ENCODE data around the gene CFAP43. TPM values are rescaled to one million over a fixed set of nuclear protein-coding genes. Genes with fewer than 3 reads are reported as not detected.
"Not testable (repeated sequence)": the region's sequence is repeated elsewhere in the genome, so short reads cannot be mapped to it uniquely, and the experiment has no call there.

Gene CFAP43
- total RNA-seq, 2 experiments from 2014 or later = not detected

- CTCF ChIA-PET = interaction anchor here (0.6 kb wide), 1 partner anchor 31 kb away, joined by 3 read pairs; no protein-coding TSS in a partner anchor
- POLR2A ChIA-PET = interaction anchor here (0.7 kb wide), 1 partner anchor 8 kb away, joined by 3 read pairs; the partner anchor contains the start of gene GSTO2
Observed at GRCh38 chr10:104260775-104261115, 28.6 kb upstream of the CFAP43 start.

GRCh38 chr10:104259999-104260774, 28.0 kb upstream of the CFAP43 start:
- POLR2A ChIA-PET = interaction anchor here (0.7 kb wide), 1 partner anchor 9 kb away, joined by 3 read pairs; the partner anchor contains the start of gene GSTO2
- CTCF ChIA-PET = no interaction called here

GRCh38 chr10:104259456-104259855, 27.3 kb upstream of the CFAP43 start:
- ChIA-PET CTCF (no interaction called here), POLR2A (no interaction called here)

- ChIA-PET POLR2A (interaction anchor here (5.6 kb wide), 1 partner anchor 10 kb away, joined by 45 read pairs; the partner anchor contains the start of gene GSTO2), CTCF (interaction anchor here (1.0 kb wide), 1 partner anchor 9 kb away, joined by 3 read pairs; no protein-coding TSS in a partner anchor)
Observed at GRCh38 chr10:104258209-104258608, 26.0 kb upstream of the CFAP43 start.

- ChIA-PET CTCF (interaction anchor here (0.7 to 2.8 kb wide), 4 partner anchors 9 to 761 kb away, joined by 3 to 12 read pairs (median 4); no protein-coding TSS in a partner anchor), POLR2A (interaction anchor here (0.8 to 5.6 kb wide), 2 partner anchors 8 to 11 kb away, joined by 6 to 45 read pairs; partner anchors contain the start of gene GSTO2)
Observed at GRCh38 chr10:104257235-104257634, 25.1 kb upstream of the CFAP43 start.

GRCh38 chr10:104256335-104256961, 24.3 kb upstream of the CFAP43 start:
- ChIA-PET CTCF (interaction anchor here (0.7 to 2.8 kb wide), 5 partner anchors 10 to 760 kb away, joined by 3 to 12 read pairs (median 4); no protein-coding TSS in a partner anchor), POLR2A (interaction anchor here (0.8 to 5.6 kb wide), 2 partner anchors 9 to 12 kb away, joined by 6 to 45 read pairs; partner anchors contain the start of gene GSTO2)

- ChIA-PET CTCF (interaction anchor here (1.3 to 2.8 kb wide), 2 partner anchors 12 to 19 kb away, joined by 4 to 12 read pairs; no protein-coding TSS in a partner anchor), POLR2A (interaction anchor here (0.9 to 5.6 kb wide), 2 partner anchors 13 to 24 kb away, joined by 3 to 45 read pairs; partner anchors contain the start of genes CFAP43 and GSTO2)
Observed at GRCh38 chr10:104255311-104255981, 23.3 kb upstream of the CFAP43 start.

- ChIA-PET CTCF (interaction anchor here (0.6 to 2.8 kb wide), 4 partner anchors 12 to 928 kb away, joined by 3 to 12 read pairs (median 4); no protein-coding TSS in a partner anchor), POLR2A (interaction anchor here (0.6 to 5.6 kb wide), 3 partner anchors 14 to 260 kb away, joined by 3 to 45 read pairs (median 5); partner anchors contain the start of genes CFAP43 and GSTO2)
Observed at GRCh38 chr10:104254493-104255310, 22.5 kb upstream of the CFAP43 start, which contains the start of gene GSTO1. TSS of gene GSTO1 (plus strand) at chr10:104254892. CDS start at chr10:104254929, 37 bp downstream.

GRCh38 chr10:104253606-104254410, 21.6 kb upstream of the CFAP43 start:
- CTCF ChIA-PET = interaction anchor here (0.9 kb wide), 1 partner anchor 13 kb away, joined by 3 read pairs; no protein-coding TSS in a partner anchor

GRCh38 chr10:104253106-104253505, 20.9 kb upstream of the CFAP43 start:
- CTCF ChIA-PET = no interaction called here
- POLR2A ChIA-PET = interaction anchor here (5.6 kb wide), 1 partner anchor 15 kb away, joined by 45 read pairs; the partner anchor contains the start of gene GSTO2

More at GRCh38 chr10:104253606-104254410, 21.6 kb upstream of the CFAP43 start:
- POLR2A ChIA-PET = interaction anchor here (0.6 to 5.6 kb wide), 2 partner anchors 15 to 259 kb away, joined by 5 to 45 read pairs; partner anchors contain the start of gene GSTO2

- POLR2A ChIA-PET = no interaction called here
- CTCF ChIA-PET = no interaction called here
Observed at GRCh38 chr10:104252368-104252767, 20.2 kb upstream of the CFAP43 start.

- ChIA-PET POLR2A (no interaction called here), CTCF (no interaction called here)
Observed at GRCh38 chr10:104251443-104251842, 19.3 kb upstream of the CFAP43 start.

- POLR2A ChIA-PET = no interaction called here
- CTCF ChIA-PET = interaction anchor here (0.7 kb wide), 1 partner anchor 67 kb away, joined by 3 read pairs; no protein-coding TSS in a partner anchor
Observed at GRCh38 chr10:104250371-104250770, 18.2 kb upstream of the CFAP43 start.

- POLR2A ChIA-PET = not testable (repeated sequence)
- CTCF ChIA-PET = interaction anchor here (1.3 kb wide), 1 partner anchor 359 kb away, joined by 5 read pairs; no protein-coding TSS in a partner anchor
Observed at GRCh38 chr10:104248931-104249330, 16.8 kb upstream of the CFAP43 start.

- ChIA-PET POLR2A (no interaction called here), CTCF (interaction anchor here (0.6 to 1.6 kb wide), 2 partner anchors 15 to 1597 kb away, joined by 3 read pairs; no protein-coding TSS in a partner anchor)
Observed at GRCh38 chr10:104247513-104248146, 15.5 kb upstream of the CFAP43 start.

GRCh38 chr10:104246976-104247375, 14.8 kb upstream of the CFAP43 start:
- CTCF ChIA-PET = interaction anchor here (1.6 kb wide), 1 partner anchor 14 kb away, joined by 3 read pairs; no protein-coding TSS in a partner anchor
- POLR2A ChIA-PET = no interaction called here
